GM18909 (cell line): ENCODE measurements around the gene PDE4B.

Experiments
- ATAC-seq: cut with Tn5 transposase; IDR thresholded peaks from one replicate; pipeline ENCODE4 v1.9.1; 2021; ENCODE audit warnings: mild to moderate bottlenecking; ENCODE audit not compliant: unreplicated experiment, poor library complexity

The PDE4B gene

GRCh38 chr1:66167267-66167666 lies 374.6 kb downstream of the PDE4B start:
- ATAC-seq: no peak

GRCh38 chr1:66168467-66168887 lies 375.8 kb downstream of the PDE4B start:
- no peak for ATAC-seq

DNA sequence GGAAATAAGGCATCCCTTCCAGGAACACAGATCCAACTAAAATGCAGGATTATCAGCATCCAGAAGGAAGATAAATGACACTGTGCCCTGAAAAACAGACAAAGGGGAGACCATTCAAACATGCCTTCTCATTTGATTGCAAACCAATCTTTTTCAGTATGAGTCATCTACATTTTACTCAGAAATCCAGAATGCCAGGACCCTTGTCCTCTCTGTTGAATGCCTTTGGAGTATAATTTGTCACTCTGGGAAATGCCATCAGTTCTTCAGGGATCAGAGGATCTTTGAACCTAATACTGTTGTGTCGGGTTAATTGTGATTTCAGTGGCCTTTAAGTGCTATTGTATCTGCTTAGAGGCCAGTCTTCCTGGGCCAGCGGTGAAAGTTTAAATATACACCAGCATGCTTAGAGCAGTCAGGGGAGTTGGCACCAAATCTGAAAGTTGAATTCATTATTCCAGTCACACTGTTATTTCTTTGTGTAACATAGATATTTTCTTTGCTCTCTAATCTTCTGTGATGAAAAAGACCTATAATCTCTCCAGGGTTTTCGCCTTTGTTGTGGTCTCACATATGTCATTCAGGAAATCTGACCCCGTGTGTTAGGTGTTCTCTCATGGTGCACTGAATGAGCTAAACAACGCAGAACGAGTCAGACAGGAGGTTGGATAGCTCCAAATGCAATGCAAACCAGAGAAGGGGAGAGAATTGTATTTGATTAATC lies 376.4 kb downstream of the PDE4B start:
- no peak for ATAC-seq

DNA sequence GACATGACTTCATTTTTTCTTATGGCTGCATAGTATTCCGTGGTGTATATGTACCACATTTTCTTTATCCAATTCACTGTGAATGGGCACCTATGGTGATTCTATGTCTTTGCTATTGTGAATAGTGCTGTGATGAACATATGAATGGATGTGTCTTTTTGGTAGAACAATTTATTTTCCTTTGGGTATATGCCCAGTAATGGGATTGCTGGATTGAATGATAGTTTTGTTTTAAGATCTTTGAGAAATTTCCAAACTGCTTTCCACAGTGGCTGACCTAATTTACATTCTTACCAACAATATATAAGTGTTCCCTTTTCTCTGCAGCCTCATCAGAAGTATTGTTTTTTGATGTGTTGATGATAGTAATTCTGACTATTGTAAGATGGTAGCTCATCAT lies 379.6 kb downstream of the PDE4B start:
- no peak for ATAC-seq

- no peak for ATAC-seq
Observed at GRCh38 chr1:66175098-66175497, 382.4 kb downstream of the PDE4B start.

- no peak for ATAC-seq
Observed at GRCh38 chr1:66175581-66175980, 382.9 kb downstream of the PDE4B start.

DNA sequence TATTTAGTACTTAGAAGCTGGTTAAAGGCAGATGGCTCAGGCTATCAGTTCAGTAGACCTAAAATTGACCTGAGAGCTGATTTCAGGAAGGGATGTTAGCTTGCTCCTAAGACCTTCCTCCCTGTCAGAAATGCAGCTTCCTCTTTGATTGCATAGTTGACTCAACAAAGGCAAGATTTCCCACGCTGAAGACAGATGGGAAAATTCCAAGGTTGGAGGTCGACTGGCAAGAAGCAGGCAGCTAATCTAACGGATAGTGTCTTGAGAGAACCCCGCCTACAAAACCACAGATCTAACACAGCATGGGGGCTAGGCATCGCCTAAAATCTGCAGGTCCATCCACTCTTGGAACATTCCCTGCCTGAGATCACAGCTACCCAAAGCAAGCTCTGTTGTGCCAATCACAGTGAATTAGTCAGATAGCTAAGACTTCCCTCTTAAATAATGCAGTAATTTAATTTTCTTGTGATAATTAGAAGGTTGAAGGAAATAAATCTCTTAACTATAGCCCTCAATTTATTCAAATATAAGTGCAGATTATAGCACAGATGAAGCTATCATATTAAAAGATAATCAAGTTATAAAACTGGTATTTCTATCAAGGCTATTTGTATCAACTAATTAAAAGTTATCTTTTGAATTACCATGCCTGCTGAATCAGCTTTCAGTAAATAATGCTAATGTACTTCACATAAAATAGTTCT lies 383.5 kb downstream of the PDE4B start:
- ATAC-seq: no peak

DNA sequence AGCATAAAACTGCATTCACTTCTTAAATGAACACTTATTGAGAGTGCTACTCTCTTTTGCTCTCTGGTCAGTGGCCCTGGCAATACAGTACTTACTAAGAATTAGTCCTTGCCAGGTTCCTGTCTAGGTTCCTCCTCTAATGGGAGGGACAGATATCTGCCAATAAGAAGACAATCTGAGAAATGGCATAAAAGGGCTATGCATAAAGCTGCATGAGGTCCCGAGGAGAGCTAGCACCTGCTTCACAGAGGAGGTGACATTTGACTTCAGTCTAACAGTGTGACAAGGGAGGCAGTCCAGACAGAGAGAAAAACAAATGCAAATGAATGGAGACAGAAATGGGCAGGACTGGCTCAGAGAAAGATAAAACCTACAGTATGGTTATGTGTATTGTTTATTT lies 384.1 kb downstream of the PDE4B start:
- no peak for ATAC-seq

GRCh38 chr1:66177510-66177909 lies 384.8 kb downstream of the PDE4B start:
- no peak for ATAC-seq

- ATAC-seq: no peak
Observed at GRCh38 chr1:66182026-66182425, 389.3 kb downstream of the PDE4B start.

- no peak for ATAC-seq
Observed at GRCh38 chr1:66182551-66183178, 390.0 kb downstream of the PDE4B start.

- no peak for ATAC-seq
Observed at GRCh38 chr1:66183400-66183799, 390.7 kb downstream of the PDE4B start.

GRCh38 chr1:66197120-66197519 lies 404.4 kb downstream of the PDE4B start:
- ATAC-seq: no peak

DNA sequence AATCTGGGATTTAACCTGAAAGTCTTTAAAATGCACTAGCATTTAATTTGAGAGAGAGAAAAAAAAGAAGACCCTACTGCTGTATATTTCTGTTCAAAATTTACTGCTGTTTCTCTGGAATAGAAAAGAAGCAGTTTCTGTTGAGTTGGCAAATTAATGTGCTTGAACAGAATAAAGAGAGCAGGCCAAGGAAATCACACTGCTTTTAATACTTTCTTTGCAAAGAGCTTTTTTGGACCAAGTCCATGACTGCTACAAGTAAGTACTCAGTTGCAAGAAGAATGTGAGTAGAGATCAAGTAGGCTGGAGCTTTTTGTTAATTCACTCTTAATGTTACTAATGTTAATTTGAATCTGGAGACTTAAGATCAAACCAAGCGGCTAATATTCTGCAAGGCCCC lies 405.1 kb downstream of the PDE4B start:
- ATAC-seq: no peak

DNA sequence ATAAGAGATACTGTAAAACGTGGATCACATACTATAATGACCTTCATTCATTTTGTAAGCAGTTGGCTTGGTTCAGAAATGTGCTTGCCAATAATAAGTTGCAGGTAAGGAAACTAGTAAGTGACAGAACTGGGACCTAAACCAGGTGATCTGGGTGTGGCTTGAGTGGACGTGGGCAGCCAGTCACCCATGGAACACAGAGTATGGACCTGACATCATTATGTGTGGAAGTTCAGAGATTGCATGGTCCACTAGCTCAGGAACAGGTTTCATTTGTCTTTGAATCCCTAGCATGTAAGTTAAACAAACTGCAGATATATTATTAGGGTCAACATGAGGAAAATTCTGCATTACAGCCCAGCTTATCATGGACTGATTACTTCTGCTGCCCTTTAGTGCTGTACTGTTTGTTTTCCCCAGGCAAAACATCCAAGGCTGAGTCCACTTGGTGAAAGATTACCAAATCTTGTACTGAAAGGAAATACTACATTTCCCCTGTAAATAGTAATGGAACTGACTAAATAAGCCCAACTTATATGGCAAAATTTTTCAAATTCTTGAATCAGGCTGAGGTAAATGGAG lies 414.0 kb downstream of the PDE4B start:
- ATAC-seq: no peak

DNA sequence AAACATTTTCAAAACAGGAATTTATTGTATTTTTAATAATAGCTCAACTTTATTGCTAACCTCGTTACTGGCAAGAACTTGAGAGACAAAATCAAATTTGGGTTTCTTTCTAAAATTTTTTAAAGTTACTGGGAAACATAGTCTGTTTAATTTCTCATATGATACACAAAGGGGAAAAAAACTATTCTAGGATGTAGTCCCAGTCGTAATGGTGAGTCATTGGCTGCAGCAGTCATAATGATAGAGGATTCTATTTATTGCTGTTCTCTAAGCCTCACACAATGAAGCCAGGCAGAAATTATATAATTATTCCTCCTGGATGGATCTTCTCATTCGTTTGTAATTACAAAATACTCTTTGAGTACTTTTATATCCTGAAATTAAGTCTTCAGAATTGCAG lies 414.8 kb downstream of the PDE4B start:
- ATAC-seq: no peak

DNA sequence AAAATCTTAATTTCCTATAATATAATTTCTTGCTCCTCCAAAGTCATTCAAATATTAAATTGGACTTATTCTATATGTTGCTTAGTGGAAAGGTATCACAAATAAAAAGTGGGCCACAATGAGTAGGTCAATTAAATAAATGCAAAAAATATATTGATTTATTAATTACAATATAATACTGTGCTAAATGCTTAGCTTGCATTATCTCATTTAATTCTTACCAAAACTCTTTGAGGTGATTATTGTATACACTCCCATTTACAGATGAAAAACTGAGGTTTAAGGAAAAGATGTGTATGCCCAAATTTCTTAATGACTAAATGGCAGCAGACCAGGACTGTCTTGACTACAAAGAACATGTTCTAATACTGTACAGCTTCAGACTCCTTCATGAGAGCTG lies 415.9 kb downstream of the PDE4B start:
- ATAC-seq: no peak

DNA sequence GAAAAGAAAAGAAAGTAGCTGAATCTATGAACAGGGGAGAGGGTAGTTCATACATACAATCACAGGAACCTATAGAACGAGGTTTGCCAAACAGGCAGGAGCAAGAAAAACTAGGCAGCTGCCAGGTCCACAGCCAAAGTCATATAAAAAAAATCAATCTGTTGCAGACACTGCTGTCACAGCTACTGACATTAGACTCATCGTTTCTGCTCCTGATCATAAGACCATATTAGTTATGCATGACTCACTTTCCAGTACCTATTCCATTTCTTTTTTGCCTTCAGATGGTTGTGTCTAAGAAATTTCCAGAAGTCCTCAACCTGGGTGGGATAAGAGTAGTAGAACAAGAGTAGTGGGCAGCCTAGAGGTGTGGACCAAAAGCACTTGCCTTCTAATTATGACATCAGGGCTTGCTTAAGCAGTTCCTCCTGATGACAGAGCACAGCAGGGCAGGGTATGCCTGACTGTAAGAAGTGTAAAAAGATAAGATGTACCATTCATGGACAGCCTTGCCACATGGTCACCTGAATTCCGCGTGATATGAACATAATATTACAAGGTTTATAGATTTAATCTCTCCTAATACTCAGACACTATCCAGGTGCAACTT lies 418.0 kb downstream of the PDE4B start:
- ATAC-seq: no peak

DNA sequence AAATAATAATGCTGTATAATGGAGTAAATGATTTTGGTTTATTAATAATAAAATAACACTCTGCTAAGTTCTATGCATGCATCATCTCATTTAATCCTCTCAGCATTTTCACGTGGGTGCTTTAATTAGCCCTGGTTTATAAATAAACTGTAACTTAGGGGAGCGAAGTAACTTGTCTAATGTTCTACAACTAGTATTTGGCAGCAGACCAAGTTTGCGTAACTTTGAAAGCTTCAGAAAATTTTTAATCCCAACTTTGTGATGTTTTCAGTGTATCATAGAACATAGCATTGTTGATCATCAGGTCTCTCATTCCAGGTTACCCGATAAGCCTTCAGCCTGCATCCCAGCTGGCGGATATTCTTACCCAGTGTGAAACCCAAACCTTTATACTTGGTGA lies 418.8 kb downstream of the PDE4B start:
- ATAC-seq: no peak

- no peak for ATAC-seq
Observed at GRCh38 chr1:66213491-66213890, 420.8 kb downstream of the PDE4B start.

DNA sequence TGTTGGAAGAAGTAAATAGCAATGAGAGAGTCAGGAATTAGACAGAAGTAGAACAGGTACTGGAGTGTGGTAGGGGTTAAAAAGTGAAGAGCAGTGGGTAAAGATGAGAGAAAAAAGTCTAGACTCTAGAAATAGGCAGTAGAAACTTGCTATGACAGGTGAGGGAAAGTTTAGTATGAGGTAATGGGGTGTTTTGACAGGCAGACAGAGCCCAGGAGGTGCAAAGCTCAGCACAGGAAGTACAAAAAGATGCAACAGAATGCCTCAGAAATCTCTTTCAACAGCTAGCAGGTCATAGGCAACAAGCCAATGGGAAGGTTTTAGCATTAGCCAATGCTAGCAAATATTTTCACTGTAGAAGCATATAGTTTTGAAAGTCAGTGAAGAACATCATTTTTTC lies 422.2 kb downstream of the PDE4B start:
- ATAC-seq: no peak
